Small intestine (tissue), 7 donors: ENCODE measurements around the gene SLC7A6OS. TPM values are rescaled to one million over a fixed set of nuclear protein-coding genes. Genes with fewer than 3 reads are reported as not detected.

Experiments
- DNase-seq, 2 donors: peaks; one replicate each; pipeline versions ENCODE4 v3.0.0 to v3.0.0-alpha.2; 2013
- FAIRE-seq: peaks from 2 replicates; lab custom pipeline; 2012; peaks lifted over from hg19 to GRCh38; lab: Jason Lieb, UNC
- H3K27ac ChIP-seq, 3 donors: one replicate each; pipeline ENCODE4 v1.5.1; 2013; ENCODE audit warnings: low read length in 2 of 3, mild to moderate bottlenecking in 2 of 3, control low read depth in 1 of 3, inconsistent platforms in 1 of 3, low read depth in 1 of 3, moderate library complexity in 1 of 3
- H3K27me3 ChIP-seq, 3 donors: one replicate each; pipeline ENCODE4 v1.6.1; 2013; ENCODE audit warnings: low read length in 3 of 3, inconsistent platforms in 1 of 3; ENCODE audit not compliant: control insufficient read depth in 3 of 3, insufficient read depth in 3 of 3
- H3K36me3 ChIP-seq, 3 donors: one replicate each; pipeline ENCODE4 v1.6.1; 2013; ENCODE audit warnings: low read length in 3 of 3, inconsistent platforms in 1 of 3, low read depth in 1 of 3, mild to moderate bottlenecking in 1 of 3, moderate library complexity in 1 of 3; ENCODE audit not compliant: control insufficient read depth in 3 of 3, insufficient read depth in 2 of 3
- H3K4me1 ChIP-seq, 3 donors: one replicate each; pipeline ENCODE4 v1.6.1; 2013; ENCODE audit warnings: low read length in 2 of 3, inconsistent platforms in 1 of 3, low read depth in 1 of 3, mild to moderate bottlenecking in 1 of 3, moderate library complexity in 1 of 3; ENCODE audit not compliant: control insufficient read depth in 3 of 3, insufficient read depth in 2 of 3
- H3K4me3 ChIP-seq, 3 donors: one replicate each; pipeline ENCODE4 v1.5.1; 2013; ENCODE audit warnings: low read length in 3 of 3, control low read depth in 1 of 3, inconsistent platforms in 1 of 3, low read depth in 1 of 3, mild to moderate bottlenecking in 1 of 3, moderate library complexity in 1 of 3
- H3K9me3 ChIP-seq, 2 donors: one replicate each; pipeline ENCODE4 v1.6.1; 2013; ENCODE audit warnings: low read depth in 1 of 2, low read length in 1 of 2; ENCODE audit not compliant: control insufficient read depth in 2 of 2, insufficient read depth in 1 of 2
- WGBS, 3 donors: extraction: QIAGEN DNeasy Blood & Tissue Kit; methylation state at CpG; one replicate each; pipeline ENCODE4 v1.1.7; 2013; 5-methylcytosine and 5-hydroxymethylcytosine counted together
- polyA plus RNA-seq, 4 donors: library from polyadenylated mRNA; stranded (reverse) in 3 of 4; unstranded in 1 of 4; fragments of 200-250 nt in 3 of 4; fragments of 120-200 nt in 1 of 4; gene quantifications; one replicate each; pipeline versions ENCODE4 v1.2.1 to v1.2.3, GENCODE V29; 2013
- donor health status: healthy with polysubstance abuse.
- donor health status: control.
- donor health status: control.
- donor health status: Bipolar disorder and iron deficiency.
- donor health status: healthy.

The SLC7A6OS gene
- polyA plus RNA-seq, 4 donors: 3.8 to 16.7 (median 5.9) TPM

GRCh38 chr16:68348639-68349445 lies 38.1 kb upstream of the SLC7A6OS start:
- Histone ChIP-seq H3K36me3 (peaks cover 0 to 88% (median 5%) of the 10 kb centered on the region in 3 donors), H3K4me1 (peaks cover 0 to 13% (median 0%) of the 10 kb centered on the region in 3 donors), H3K9me3 (no peaks in the 10 kb centered on the region), H3K27ac (no peak overlapping the region), H3K27me3 (no peaks in the 10 kb centered on the region), H3K4me3 (no peak overlapping the region)
- 93 to 94% (median 93%) methylated on average over 27 of the region's 27 CpGs for WGBS, 3 donors
- DNase-seq: no peak
- no peak for FAIRE-seq

DNA sequence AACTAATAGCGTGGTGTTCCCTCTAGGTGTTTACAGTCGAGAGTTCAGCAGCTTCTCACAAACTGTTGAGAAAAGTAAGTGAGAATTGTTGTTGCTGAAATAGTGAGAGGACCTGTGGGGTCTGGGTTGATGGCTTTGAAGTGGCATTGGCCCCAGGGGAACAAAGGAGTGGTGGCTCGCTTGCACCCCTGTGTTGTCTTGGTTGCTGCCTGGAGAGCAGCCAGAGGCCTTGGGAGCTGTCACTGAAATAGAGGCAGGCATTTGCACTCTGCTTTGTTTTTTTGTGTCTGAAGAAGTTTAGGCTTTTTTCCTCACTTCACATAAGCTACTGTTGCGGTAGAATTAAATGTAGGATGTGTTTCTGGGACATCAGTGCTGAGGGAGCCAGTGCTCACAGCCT lies 36.9 kb upstream of the SLC7A6OS start:
- Histone ChIP-seq H3K27me3 (no peaks in the 10 kb centered on the region), H3K9me3 (no peaks in the 10 kb centered on the region), H3K4me1 (peaks cover 0 to 13% (median 0%) of the 10 kb centered on the region in 3 donors), H3K36me3 (peaks cover 0 to 86% (median 5%) of the 10 kb centered on the region in 3 donors), H3K4me3 (no peak overlapping the region), H3K27ac (no peak overlapping the region)
- DNase-seq (no peak), FAIRE-seq (no peak)
- WGBS, 3 donors: 85 to 91% (median 87%) methylated on average over 4 of the region's 4 CpGs

- FAIRE-seq (no peak), DNase-seq (no peak)
- WGBS, 3 donors: 88 to 94% (median 92%) methylated on average over 12 of the region's 12 CpGs
- H3K4me3 ChIP-seq: no peak overlapping the region
- H3K27me3 ChIP-seq: no peaks in the 10 kb centered on the region
- H3K4me1 ChIP-seq: peaks cover 0 to 9% (median 0%) of the 10 kb centered on the region in 3 donors
- no peak overlapping the region for H3K27ac ChIP-seq
- H3K36me3 ChIP-seq: peaks cover 0 to 84% (median 5%) of the 10 kb centered on the region in 3 donors
- no peaks in the 10 kb centered on the region for H3K9me3 ChIP-seq
Observed at GRCh38 chr16:68346892-68347480, 36.2 kb upstream of the SLC7A6OS start.

DNA sequence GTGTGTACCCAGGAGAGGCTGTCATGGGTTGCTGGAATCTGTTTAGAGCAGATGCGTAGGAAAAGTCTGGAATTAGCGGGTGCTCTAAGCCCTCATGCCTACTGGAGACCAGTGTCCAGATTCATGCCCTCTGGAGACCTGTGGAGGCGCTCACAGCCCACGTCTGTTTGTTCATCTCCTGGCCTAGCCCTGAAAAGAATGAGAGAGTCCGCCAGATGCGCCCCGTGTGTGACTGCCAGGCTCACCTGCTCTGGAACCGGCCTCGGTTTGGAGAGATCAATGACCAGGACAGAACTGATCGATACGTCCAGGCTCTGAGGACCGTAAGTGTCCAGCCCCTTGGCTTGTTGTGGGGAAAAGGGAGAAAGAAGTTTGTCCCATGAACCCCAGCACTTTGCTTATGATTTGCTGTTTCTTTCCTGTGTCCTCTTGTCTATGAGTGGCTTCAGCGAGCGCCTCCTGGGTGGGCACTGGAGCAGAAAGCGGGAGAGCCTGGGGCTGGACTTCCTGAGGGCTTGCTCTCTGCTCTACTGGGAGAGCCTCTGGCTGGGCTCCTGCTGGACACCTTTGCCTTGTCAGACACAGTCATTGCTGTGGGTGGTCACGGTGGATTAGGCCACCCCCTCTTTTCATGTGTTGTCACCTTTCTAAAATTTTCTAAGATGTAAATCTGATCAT lies 35.4 kb upstream of the SLC7A6OS start:
- Histone ChIP-seq H3K27me3 (no peaks in the 10 kb centered on the region), H3K36me3 (peaks cover 0 to 81% (median 5%) of the 10 kb centered on the region in 3 donors), H3K4me1 (peaks cover 0 to 2% (median 0%) of the 10 kb centered on the region in 3 donors), H3K27ac (no peak overlapping the region), H3K4me3 (no peak overlapping the region), H3K9me3 (no peaks in the 10 kb centered on the region)
- DNase-seq (no peak), FAIRE-seq (no peak)
- WGBS, 3 donors: 95 to 97% (median 96%) methylated on average over 16 of the region's 16 CpGs

DNA sequence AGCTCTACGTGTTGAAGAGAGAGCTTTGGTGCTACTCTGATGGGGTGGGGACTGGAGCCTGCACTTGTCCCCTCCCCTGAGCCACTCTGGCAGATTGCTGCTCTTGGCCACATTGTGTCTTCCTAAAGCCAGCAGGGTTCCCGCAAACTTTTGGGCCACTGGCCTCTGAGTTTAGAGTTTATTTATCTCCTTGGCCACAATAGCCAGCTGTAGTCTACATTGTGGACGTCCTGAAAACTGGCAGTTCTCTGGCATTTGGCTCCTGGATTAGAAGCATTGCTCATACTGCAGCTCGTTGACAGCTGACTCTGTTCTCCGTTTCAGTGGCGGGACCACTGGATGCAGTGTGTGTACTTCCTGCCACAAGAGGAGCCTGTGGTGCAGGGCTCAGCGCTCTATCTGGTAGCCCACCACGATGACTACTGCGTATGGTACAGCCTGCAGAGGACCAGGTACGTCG lies 34.6 kb upstream of the SLC7A6OS start:
- Histone ChIP-seq H3K27ac (no peak overlapping the region), H3K36me3 (peaks cover 0 to 77% (median 5%) of the 10 kb centered on the region in 3 donors), H3K4me3 (no peak overlapping the region), H3K9me3 (no peaks in the 10 kb centered on the region), H3K4me1 (no peaks in the 10 kb centered on the region), H3K27me3 (no peaks in the 10 kb centered on the region)
- DNase-seq (no peak), FAIRE-seq (no peak)
- 65 to 89% (median 76%) methylated on average over 11 of the region's 11 CpGs for WGBS, 3 donors

DNA sequence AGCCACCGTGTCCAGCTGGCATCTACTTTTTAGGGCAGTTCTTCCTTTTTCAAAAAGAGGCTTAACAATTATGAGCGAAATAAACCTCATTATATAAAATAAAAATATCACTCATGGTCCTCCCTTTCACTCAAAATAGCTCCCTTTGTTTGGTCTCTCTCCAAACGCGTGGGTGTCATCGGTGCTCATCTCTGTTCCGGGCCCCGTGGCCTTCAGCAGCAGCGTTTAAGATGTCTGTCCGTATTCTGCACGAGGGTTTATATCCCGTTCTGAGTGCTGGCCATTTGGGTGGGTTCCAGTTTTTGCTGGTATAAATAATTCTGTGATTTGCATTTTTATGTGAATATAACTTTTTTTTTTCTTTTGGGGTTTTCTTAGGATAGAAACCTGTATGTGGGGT lies 33.5 kb upstream of the SLC7A6OS start:
- no peaks in the 10 kb centered on the region for H3K4me1 ChIP-seq
- peaks cover 2 to 78% (median 8%) of the 10 kb centered on the region in 3 donors for H3K36me3 ChIP-seq
- no peaks in the 10 kb centered on the region for H3K27me3 ChIP-seq
- DNase-seq (no peak), FAIRE-seq (no peak)
- no peaks in the 10 kb centered on the region for H3K9me3 ChIP-seq
- H3K27ac ChIP-seq: no peak overlapping the region
- WGBS, 3 donors: 83 to 87% (median 86%) methylated on average over 11 of the region's 11 CpGs
- no peak overlapping the region for H3K4me3 ChIP-seq

- FAIRE-seq (no peak), DNase-seq (no peak)
- Histone ChIP-seq H3K27ac (no peak overlapping the region), H3K4me3 (no peak overlapping the region), H3K4me1 (no peaks in the 10 kb centered on the region), H3K27me3 (no peaks in the 10 kb centered on the region), H3K36me3 (peaks cover 4 to 77% (median 9%) of the 10 kb centered on the region in 3 donors), H3K9me3 (no peaks in the 10 kb centered on the region)
- 95 to 98% (median 96%) methylated on average over 7 of the region's 7 CpGs for WGBS, 3 donors
Observed at GRCh38 chr16:68343137-68343536, 32.4 kb upstream of the SLC7A6OS start.

GRCh38 chr16:68342620-68343019 lies 31.9 kb upstream of the SLC7A6OS start:
- no peak for DNase-seq
- Histone ChIP-seq H3K27me3 (no peaks in the 10 kb centered on the region), H3K9me3 (no peaks in the 10 kb centered on the region), H3K4me3 (no peak overlapping the region), H3K27ac (no peak overlapping the region), H3K4me1 (no peaks in the 10 kb centered on the region), H3K36me3 (peaks cover 4 to 77% (median 14%) of the 10 kb centered on the region in 3 donors)
- whole genome bisulfite sequencing, 3 donors: 92 to 95% (median 94%) methylated on average over 7 of the region's 7 CpGs
- FAIRE-seq: no peak
